B cell (primary cell): ENCODE results near the gene MYMX. TPM values are rescaled to one million over a fixed set of nuclear protein-coding genes. Genes with fewer than 3 reads are reported as not detected.

Experiments used
- ATAC-seq: fragments of 200-7000 bp; cut with Tn5 transposase; one replicate; pipeline ENCODE4 v1.10.0; 2021; ENCODE audit warnings: low read depth, mild to moderate bottlenecking, moderate number of reproducible peaks, moderate library complexity
- CTCF ChIA-PET: fragments of 350-600 bp; sonication (Branson Sonifier 250); formaldehyde crosslinking; loops from one replicate; lab custom pipeline; 2021; ENCODE audit warnings: antibody characterized with exemption, inconsistent platforms; lab: Charles Lee
- POLR2A ChIA-PET: fragments of 350-600 bp; sonication (Branson Sonifier 250); formaldehyde crosslinking; loops from one replicate; lab custom pipeline; 2021; ENCODE audit warnings: antibody characterized with exemption; lab: Charles Lee
- DNase-seq: peaks from one replicate; pipeline ENCODE4 v3.0.0; 2013
- H2AFZ ChIP-seq: 2 replicates; pipeline ENCODE4 v1.6.1; 2012; ENCODE audit warnings: mild to moderate bottlenecking, low read depth, low read length; ENCODE audit not compliant: insufficient read depth, poor library complexity, severe bottlenecking
- H3K27ac ChIP-seq, 2 donors: 1 replicate in 1 of 2; 2 replicates in 1 of 2; pipeline ENCODE4 v1.5.1; 2012 to 2013; ENCODE audit warnings: low read length in 2 of 2, mild to moderate bottlenecking in 2 of 2, moderate library complexity in 1 of 2
- H3K27me3 ChIP-seq, 4 experiments: fragments of 200-600 bp in 1 of 4; sonication (generic) in 1 of 4; replicated peaks in 1 of 4; 1 replicate in 2 of 4; 2 replicates in 2 of 4; pipeline versions ENCODE4 v1.6.1 to v1.7.0; 2013 to 2016; ENCODE audit warnings: low read length in 3 of 4, mild to moderate bottlenecking in 2 of 4, mixed read lengths in 1 of 4, moderate library complexity in 1 of 4; ENCODE audit not compliant: insufficient read depth in 4 of 4, control insufficient read depth in 3 of 4; ENCODE audit errors: control extremely low read depth in 1 of 4
- H3K36me3 ChIP-seq, 2 experiments: replicated peaks in 1 of 2; 1 replicate in 1 of 2; 2 replicates in 1 of 2; pipeline versions ENCODE4 v1.6.1 to v1.7.1; 2013; ENCODE audit warnings: low read length in 1 of 2; ENCODE audit not compliant: insufficient read depth in 2 of 2, control insufficient read depth in 1 of 2; ENCODE audit errors: control extremely low read depth in 1 of 2, extremely low read depth in 1 of 2
- H3K4me1 ChIP-seq, 2 donors: fragments of 200-600 bp in 1 of 2; sonication (generic) in 1 of 2; 1 replicate in 1 of 2; 2 replicates in 1 of 2; pipeline versions ENCODE4 v1.5.1 to v1.6.1; 2013 to 2017; ENCODE audit warnings: low read length in 2 of 2; ENCODE audit not compliant: control insufficient read depth in 2 of 2, insufficient read depth in 2 of 2
- H3K4me2 ChIP-seq: replicated peaks from 2 replicates; pipeline ENCODE3; 2012; ENCODE audit warnings: mild to moderate bottlenecking, low read depth, low read length; ENCODE audit not compliant: poor library complexity, severe bottlenecking
- H3K4me3 ChIP-seq, 5 experiments: fragments of 200-600 bp in 1 of 5; sonication (generic) in 1 of 5; 1 replicate in 3 of 5; 2 replicates in 2 of 5; pipeline versions ENCODE4 v1.5.1 to v1.7.0; 2011 to 2016; ENCODE audit warnings: low read length in 4 of 5, mild to moderate bottlenecking in 4 of 5, low read depth in 2 of 5, control low read depth in 1 of 5, moderate library complexity in 1 of 5; ENCODE audit not compliant: insufficient read depth in 1 of 5; ENCODE audit errors: control extremely low read depth in 1 of 5, extremely low read depth in 1 of 5
- H3K79me2 ChIP-seq: fragments of 200-600 bp; sonication (generic); one replicate; pipeline ENCODE4 v1.6.0; 2016; ENCODE audit warnings: low read length; ENCODE audit not compliant: control insufficient read depth, insufficient read depth
- H3K9ac ChIP-seq: fragments of 200-600 bp; sonication (generic); 2 replicates; pipeline ENCODE4 v1.6.1; 2017; ENCODE audit warnings: mild to moderate bottlenecking, low read length, moderate library complexity
- H3K9me3 ChIP-seq, 3 donors: one replicate each; pipeline versions ENCODE4 v1.6.1 to v1.7.1; 2013; ENCODE audit warnings: low read length in 2 of 3; ENCODE audit not compliant: control insufficient read depth in 2 of 3, insufficient read depth in 1 of 3; ENCODE audit errors: control extremely low read depth in 1 of 3
- H4K20me1 ChIP-seq: 2 replicates; pipeline ENCODE4 v1.6.0; 2012; ENCODE audit warnings: mild to moderate bottlenecking, low read length; ENCODE audit not compliant: insufficient read depth, control insufficient read depth, poor library complexity, severe bottlenecking
- H3K27ac Mint-ChIP-seq: one replicate; pipeline ENCODE4 v1.8.0; 2021; ENCODE audit warnings: mixed read lengths
- H3K27me3 Mint-ChIP-seq: one replicate; pipeline ENCODE4 v1.8.0; 2021; ENCODE audit warnings: mixed read lengths
- H3K4me1 Mint-ChIP-seq: one replicate; pipeline ENCODE4 v1.8.0; 2021; ENCODE audit warnings: mixed read lengths
- H3K4me3 Mint-ChIP-seq: one replicate; pipeline ENCODE4 v1.8.0; 2021; ENCODE audit warnings: mixed read lengths
- H3K9me3 Mint-ChIP-seq: one replicate; pipeline ENCODE4 v1.8.0; 2022; ENCODE audit warnings: mixed read lengths; ENCODE audit not compliant: insufficient read depth
- CTCF ChIP-seq: fragments of 200-600 bp; IDR thresholded peaks from one replicate; pipeline ENCODE4 v1.8.0; 2022; ENCODE audit warnings: antibody characterized with exemption, mild to moderate bottlenecking
- EZH2 ChIP-seq: IDR thresholded peaks from 2 replicates; pipeline ENCODE4 v1.6.1; 2012; ENCODE audit warnings: borderline replicate concordance, low read depth, mild to moderate bottlenecking, moderate library complexity, low read length; ENCODE audit not compliant: insufficient read depth, poor library complexity, severe bottlenecking
- WGBS: methylation state at CpG from one replicate; pipeline ENCODE4 v1.1.5; 2013; ENCODE audit warnings: missing lambda C conversion rate; ENCODE audit not compliant: insufficient coverage; 5-methylcytosine and 5-hydroxymethylcytosine counted together
- intact Hi-C: fragments of 100-400 bp; cut with micrococcal nuclease; formaldehyde crosslinking; loops from one replicate; pipeline ENCODE4 v1.10.0; 2022
- polyA plus RNA-seq: library from polyadenylated mRNA; depleted of rRNA; stranded (reverse); fragments of >200 nt; gene quantifications from 2 replicates; pipeline ENCODE4 v1.2.3, GENCODE V29; 2012
- total RNA-seq, 2 donors: library from RNA; stranded (reverse); fragments of 120-200 nt in 1 of 2; gene quantifications; 1 replicate in 1 of 2; 2 replicates in 1 of 2; pipeline versions ENCODE4 v1.2.3 to v1.2.4, GENCODE V29; 2013 to 2022

Gene MYMX
- total and polyA plus RNA-seq, 2 donors (not counting 1 experiment from before 2014, with no cell fraction given): not detected

DNA sequence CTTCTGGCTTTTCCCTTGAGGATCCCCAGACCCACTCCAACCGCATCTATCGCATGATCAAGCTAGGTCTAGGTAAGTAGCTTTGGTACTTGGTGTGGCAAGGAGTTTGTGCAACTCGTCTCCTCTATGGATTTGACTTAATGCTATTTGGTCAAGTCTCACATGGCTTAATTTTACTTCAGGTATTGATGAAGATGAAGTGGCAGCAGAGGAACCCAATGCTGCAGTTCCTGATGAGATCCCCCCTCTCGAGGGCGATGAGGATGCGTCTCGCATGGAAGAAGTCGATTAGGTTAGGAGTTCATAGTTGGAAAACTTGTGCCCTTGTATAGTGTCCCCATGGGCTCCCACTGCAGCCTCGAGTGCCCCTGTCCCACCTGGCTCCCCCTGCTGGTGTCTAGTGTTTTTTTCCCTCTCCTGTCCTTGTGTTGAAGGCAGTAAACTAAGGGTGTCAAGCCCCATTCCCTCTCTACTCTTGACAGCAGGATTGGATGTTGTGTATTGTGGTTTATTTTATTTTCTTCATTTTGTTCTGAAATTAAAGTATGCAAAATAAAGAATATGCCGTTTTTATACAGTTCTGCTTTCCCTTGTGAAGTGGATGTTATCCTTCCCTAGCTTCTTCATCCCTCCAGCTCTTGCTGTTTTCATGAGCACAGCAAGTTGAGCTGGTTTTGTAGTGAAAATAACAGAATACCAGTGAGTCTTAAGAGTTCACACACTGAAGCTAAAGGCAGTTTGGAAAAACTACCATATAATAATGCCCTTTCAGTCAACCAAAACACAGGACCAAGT lies 36.8 kb downstream of the MYMX start:
- intact Hi-C loops: loop anchor here (1.0 kb wide), 1 partner anchor 81 kb away; no protein-coding TSS in a partner anchor
- Histone ChIP-seq H3K4me3 (no peak overlapping the region), H3K9ac (no peak overlapping the region), H3K4me2 (no peak overlapping the region), H3K4me1 (peaks cover 25 to 57% of the 10 kb centered on the region in 2 donors), H3K27ac (no peak overlapping the region), H3K9me3 (no peaks in the 10 kb centered on the region), H4K20me1 (peaks cover 71% of the 10 kb centered on the region), H2AFZ (no peak overlapping the region), H3K27me3 (no peaks in the 10 kb centered on the region), H3K79me2 (peaks cover 23% of the 10 kb centered on the region), H3K36me3 (peaks cover 9 to 75% of the 10 kb centered on the region in 2 experiments)
- Mint-ChIP-seq H3K4me3 (no peak overlapping the region), H3K27ac (peak overlapping the region; percentile 71), H3K4me1 (peaks cover 77% of the 10 kb centered on the region), H3K27me3 (no peaks in the 10 kb centered on the region), H3K9me3 (no peaks in the 10 kb centered on the region)
- peak; percentile 74 for DNase-seq
- CTCF ChIA-PET: interaction anchor here (0.6 to 5.0 kb wide), 9 partner anchors 9 to 81 kb away, joined by 3 to 68 read pairs (median 6); partner anchors contain the start of gene HSP90AB1
- POLR2A ChIA-PET: interaction anchor here (2.6 kb wide), 1 partner anchor 11 kb away, joined by 13 read pairs; no protein-coding TSS in a partner anchor
- TF ChIP-seq EZH2 (no peak), CTCF (peak; percentile 71)
- no peak for ATAC-seq
- WGBS: 77% methylated on average over 5 of the region's 10 CpGs
